Inflammatory macrophage treated with lipopolysaccharide for 4 hours (primary cell): ENCODE data around the gene KLF6.

Experiments used
- DNase-seq: peaks from one replicate; pipeline ENCODE4 v3.0.0-alpha.2; 2020

The KLF6 gene

DNA sequence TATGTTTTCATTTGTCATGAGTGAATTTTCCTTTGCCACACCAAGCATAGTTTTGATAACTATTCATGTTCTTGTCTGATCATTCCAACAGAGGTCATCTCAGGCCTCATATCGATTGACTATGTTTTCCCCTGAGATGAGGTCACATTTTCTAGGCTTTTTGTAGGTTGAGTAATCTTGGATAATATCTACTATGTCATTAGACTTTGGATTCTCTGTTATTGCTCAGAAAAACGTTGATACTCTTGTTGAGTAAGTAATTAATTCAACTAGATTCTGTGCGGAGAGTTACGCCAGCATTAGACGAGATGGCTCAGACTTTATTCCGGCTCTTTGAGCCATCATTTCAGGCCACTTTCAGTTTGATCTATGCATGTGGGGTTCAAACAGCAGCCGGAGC lies 57.7 kb downstream of the KLF6 start:
- DNase-seq = no peak
